ENCODE data around the gene RNLS. TPM values are rescaled to one million over a fixed set of nuclear protein-coding genes. Genes with fewer than 3 reads are reported as not detected.

Gene RNLS
- total RNA-seq, 2 experiments from 2014 or later: not detected

DNA sequence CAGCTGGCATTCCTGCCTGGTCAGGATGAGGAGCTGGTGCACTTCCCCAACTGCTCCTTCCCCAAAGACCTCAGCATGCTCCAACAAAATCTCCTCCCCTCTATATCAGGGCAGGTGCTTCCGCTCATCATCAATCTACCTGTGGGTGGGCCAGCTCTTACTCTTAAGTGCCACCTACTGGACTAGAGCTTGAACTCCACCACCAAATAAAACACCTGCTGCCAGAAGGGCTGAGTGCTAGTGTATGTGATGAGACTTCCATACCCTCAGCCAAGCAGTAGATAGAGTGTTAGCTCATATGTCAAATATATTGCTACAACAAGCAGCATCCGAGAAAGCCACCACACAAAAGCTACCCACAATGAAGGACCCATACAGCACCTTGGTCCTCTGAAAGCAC is 264.3 kb downstream of the RNLS start:
- intact Hi-C loops (cut with micrococcal nuclease; ENCODE audit: unreplicated experiment): loop anchor here (2.0 to 5.0 kb wide), 2 partner anchors 210 to 457 kb away; partner anchors contain the start of genes KLLN and PTEN
- H3K36me3 ChIP-seq (ENCODE audit: insufficient read depth, low read length): peaks cover 42% of the 10 kb centered on the region
- no peak overlapping the region for H3K4me3 ChIP-seq (ENCODE audit: low read depth, low read length, poor library complexity, severe bottlenecking)
- TF ChIP-seq EZH2phosphoT487 (IDR thresholded peaks at IDR 0.05; ENCODE audit: borderline replicate concordance, low read depth, low read length): no peak
- TF ChIP-seq CTCF (conservative IDR thresholded peaks at IDR 0.05; ENCODE audit: low read length): peak; percentile 78
- CTCF ChIA-PET (ENCODE audit: unreplicated experiment): interaction anchor here (0.6 to 0.9 kb wide), 2 partner anchors 60 to 210 kb away, joined by 3 read pairs; no protein-coding TSS in a partner anchor
- no peaks in the 10 kb centered on the region for H3K79me2 ChIP-seq (ENCODE audit: insufficient read depth, low read depth, low read length)
- no TSS peak for BruUV-seq (replicated peaks)
- H4K20me1 ChIP-seq (ENCODE audit: insufficient read depth, low read length): no peaks in the 10 kb centered on the region
- no peak overlapping the region for H3K27ac ChIP-seq (ENCODE audit: low read depth, low read length, poor library complexity, severe bottlenecking)
- H2AFZ ChIP-seq (ENCODE audit: low read length): no peak overlapping the region
- H3K4me2 ChIP-seq (ENCODE audit: low read length): no peak overlapping the region
- no peaks in the 10 kb centered on the region for H3K9me2 ChIP-seq (ENCODE audit: insufficient read depth, low read length)
- POLR2A ChIA-PET: interaction anchor here (0.5 to 2.6 kb wide), 6 partner anchors 9 to 234 kb away, joined by 3 to 7 read pairs (median 4); no protein-coding TSS in a partner anchor
- peaks cover 37% of the 10 kb centered on the region for H3K4me1 ChIP-seq (ENCODE audit: insufficient read depth, low read length, poor library complexity, severe bottlenecking)
- DNase-seq (ENCODE audit: low spot score): peak; percentile 65
- peaks cover 48% of the 10 kb centered on the region for H3K9me3 ChIP-seq (ENCODE audit: low read length)

DNA sequence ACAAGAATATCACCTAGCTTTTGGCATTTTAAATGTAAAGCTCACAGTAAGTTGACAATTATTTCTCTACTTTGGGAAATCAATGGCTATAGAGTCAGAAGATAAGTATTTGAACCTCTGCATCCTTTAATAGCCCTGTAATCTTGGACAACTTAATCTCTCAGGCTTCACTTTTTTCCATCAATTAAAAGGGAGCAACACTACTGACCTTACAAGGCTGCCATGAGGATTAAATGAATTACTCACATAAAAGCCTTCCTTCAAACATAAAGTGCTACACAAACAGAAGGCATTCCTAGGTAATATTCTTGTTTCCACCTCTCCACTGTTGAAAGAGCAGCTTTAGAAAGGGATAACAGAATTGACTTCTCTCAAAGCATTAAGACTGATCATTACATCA is 266.0 kb downstream of the RNLS start:
- intact Hi-C loops (cut with micrococcal nuclease; ENCODE audit: unreplicated experiment): loop anchor here (5.0 kb wide), 1 partner anchor 455 kb away; the partner anchor contains the start of genes KLLN and PTEN
- Histone ChIP-seq H4K20me1 (ENCODE audit: insufficient read depth, low read length) (no peaks in the 10 kb centered on the region), H3K4me1 (ENCODE audit: insufficient read depth, low read length, poor library complexity, severe bottlenecking) (peaks cover 30% of the 10 kb centered on the region), H3K9me2 (ENCODE audit: insufficient read depth, low read length) (no peaks in the 10 kb centered on the region), H3K36me3 (ENCODE audit: insufficient read depth, low read length) (peaks cover 33% of the 10 kb centered on the region), H3K27ac (ENCODE audit: low read depth, low read length, poor library complexity, severe bottlenecking) (no peak overlapping the region), H3K4me2 (ENCODE audit: low read length) (no peak overlapping the region), H3K79me2 (ENCODE audit: insufficient read depth, low read depth, low read length) (no peaks in the 10 kb centered on the region), H3K9me3 (ENCODE audit: low read length) (peaks cover 33% of the 10 kb centered on the region), H2AFZ (ENCODE audit: low read length) (no peak overlapping the region; the same call in 1 of the 2 replicates), H3K4me3 (ENCODE audit: low read depth, low read length, poor library complexity, severe bottlenecking) (no peak overlapping the region)
- ChIA-PET CTCF (ENCODE audit: unreplicated experiment) (interaction anchor here (1.5 kb wide), 1 partner anchor 18 kb away, joined by 3 read pairs; no protein-coding TSS in a partner anchor), POLR2A (interaction anchor here (0.7 to 5.0 kb wide), 9 partner anchors 12 to 498 kb away, joined by 3 to 36 read pairs (median 4); no protein-coding TSS in a partner anchor)
- BruUV-seq (replicated peaks): no TSS peak
- DNase-seq (ENCODE audit: low spot score): no peak
- TF ChIP-seq CTCF (conservative IDR thresholded peaks at IDR 0.05; ENCODE audit: low read length): no peak
- TF ChIP-seq EZH2phosphoT487 (IDR thresholded peaks at IDR 0.05; ENCODE audit: borderline replicate concordance, low read depth, low read length): no peak

DNA sequence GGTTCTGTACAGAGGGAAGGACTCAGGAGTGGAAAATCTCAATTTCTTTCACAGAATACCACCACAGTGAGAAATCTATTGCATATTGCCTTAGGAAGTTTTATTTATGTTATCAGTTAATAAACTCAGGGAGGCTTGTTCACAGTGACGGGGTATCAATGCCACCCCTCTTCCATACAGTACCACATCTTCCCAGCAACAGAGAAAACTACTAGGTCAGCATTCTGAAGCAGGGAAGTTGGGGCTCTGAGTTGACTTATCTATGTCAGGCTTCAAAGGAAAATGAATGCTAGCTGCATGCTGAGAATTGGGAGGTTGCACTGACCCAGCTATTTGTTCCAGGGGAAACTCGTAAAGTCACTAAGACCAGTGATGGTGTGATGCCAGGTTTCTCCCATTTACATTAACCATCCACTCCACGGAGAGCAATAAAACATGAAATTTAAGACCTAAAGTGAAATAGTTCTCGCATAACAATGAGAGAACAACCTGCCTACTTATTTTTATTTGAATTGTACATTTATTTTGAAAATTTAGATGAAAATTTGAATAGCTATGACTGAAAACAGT is 266.7 kb downstream of the RNLS start:
- H3K27ac ChIP-seq (ENCODE audit: low read depth, low read length, poor library complexity, severe bottlenecking): no peak overlapping the region
- POLR2A ChIA-PET: interaction anchor here (0.5 to 5.0 kb wide), 12 partner anchors 11 to 497 kb away, joined by 3 to 36 read pairs (median 4); no protein-coding TSS in a partner anchor
- CTCF ChIA-PET (ENCODE audit: unreplicated experiment): interaction anchor here (1.5 kb wide), 2 partner anchors 12 to 17 kb away, joined by 3 read pairs; no protein-coding TSS in a partner anchor
- H3K36me3 ChIP-seq (ENCODE audit: insufficient read depth, low read length): peaks cover 27% of the 10 kb centered on the region
- TF ChIP-seq CTCF (conservative IDR thresholded peaks at IDR 0.05; ENCODE audit: low read length): no peak
- TF ChIP-seq EZH2phosphoT487 (IDR thresholded peaks at IDR 0.05; ENCODE audit: borderline replicate concordance, low read depth, low read length): no peak
- no peaks in the 10 kb centered on the region for H3K79me2 ChIP-seq (ENCODE audit: insufficient read depth, low read depth, low read length)
- peak overlapping the region; percentile 39; the same call in 1 of the 2 replicates for H2AFZ ChIP-seq (ENCODE audit: low read length)
- H3K4me1 ChIP-seq (ENCODE audit: insufficient read depth, low read length, poor library complexity, severe bottlenecking): peaks cover 30% of the 10 kb centered on the region
- H3K9me2 ChIP-seq (ENCODE audit: insufficient read depth, low read length): no peaks in the 10 kb centered on the region
- BruUV-seq (replicated peaks): no TSS peak
- no peak overlapping the region for H3K4me3 ChIP-seq (ENCODE audit: low read depth, low read length, poor library complexity, severe bottlenecking)
- DNase-seq (ENCODE audit: low spot score): no peak
- H3K4me2 ChIP-seq (ENCODE audit: low read length): no peak overlapping the region
- peaks cover 26% of the 10 kb centered on the region for H3K9me3 ChIP-seq (ENCODE audit: low read length)
- intact Hi-C loops (cut with micrococcal nuclease; ENCODE audit: unreplicated experiment): loop anchor here (5.0 kb wide), 1 partner anchor 454 kb away; the partner anchor contains the start of genes KLLN and PTEN
- no peaks in the 10 kb centered on the region for H4K20me1 ChIP-seq (ENCODE audit: insufficient read depth, low read length)

Measured in OCI-LY7 (cell line).